HepG2 (cell line): ENCODE measurements around the gene PLCXD1. TPM values are rescaled to one million over a fixed set of nuclear protein-coding genes. Genes with fewer than 3 reads are reported as not detected.

Experiments used
- ARID4A ChIP-seq: sonication (generic); formaldehyde crosslinking; IDR thresholded peaks from 2 replicates; pipeline ENCODE4 v1.5.0; 2020; ENCODE audit warnings: mild to moderate bottlenecking, missing genetic modification reagents, borderline replicate concordance
- ARNT2 ChIP-seq: sonication (generic); formaldehyde crosslinking; IDR thresholded peaks from 2 replicates; pipeline ENCODE4 v1.8.0; 2022; ENCODE audit warnings: mild to moderate bottlenecking, low read depth, missing genetic modification reagents, moderate library complexity
- CENPT ChIP-seq: sonication (generic); formaldehyde crosslinking; IDR thresholded peaks from 2 replicates; pipeline ENCODE4 v1.8.0; 2022; ENCODE audit warnings: low read depth, mild to moderate bottlenecking, moderate library complexity, missing genetic modification reagents
- FOSL1 ChIP-seq: sonication (generic); formaldehyde crosslinking; IDR thresholded peaks from 2 replicates; pipeline ENCODE4 v1.9.0; 2021; ENCODE audit warnings: missing genetic modification reagents, borderline replicate concordance
- HNRNPL ChIP-seq: fragments of 200-400 bp; formaldehyde crosslinking; IDR thresholded peaks from 2 replicates; pipeline ENCODE4 v1.6.1; 2017; ENCODE audit warnings: mild to moderate bottlenecking, low read depth, low read length
- MXI1 ChIP-seq: IDR thresholded peaks from 3 replicates; pipeline ENCODE4 v1.6.1; 2012; ENCODE audit warnings: low read depth, low read length, inconsistent platforms, borderline replicate concordance
- NBN ChIP-seq: fragments of 450-650 bp; conservative IDR thresholded peaks from 2 replicates; pipeline ENCODE4 v1.6.1; 2017
- RARA ChIP-seq: IDR thresholded peaks from 2 replicates; pipeline ENCODE4 v1.6.1; 2016; ENCODE audit warnings: missing genetic modification reagents, missing compliant biosample characterization
- SPEN ChIP-seq: sonication (generic); formaldehyde crosslinking; IDR thresholded peaks from 2 replicates; pipeline ENCODE4 v1.5.1; 2020; ENCODE audit warnings: low read depth, mild to moderate bottlenecking, missing genetic modification reagents
- YY1 ChIP-seq: IDR thresholded peaks from 2 replicates; pipeline ENCODE4 v1.6.1; 2011; ENCODE audit warnings: low read length, low read depth, moderate library complexity, mild to moderate bottlenecking; ENCODE audit not compliant: insufficient read depth, insufficient replicate concordance
- ZNF350 ChIP-seq: sonication (generic); formaldehyde crosslinking; IDR thresholded peaks from 2 replicates; pipeline ENCODE4 v1.4.0; 2020; ENCODE audit warnings: mild to moderate bottlenecking, low read depth, missing genetic modification reagents, borderline replicate concordance
- ZNF501 ChIP-seq: sonication (generic); formaldehyde crosslinking; IDR thresholded peaks from 2 replicates; pipeline ENCODE4 v1.5.1; 2020; ENCODE audit warnings: mild to moderate bottlenecking, moderate library complexity, missing genetic modification reagents
- ZNF687 ChIP-seq: sonication (generic); formaldehyde crosslinking; IDR thresholded peaks from 2 replicates; pipeline ENCODE4 v1.5.1; 2020; ENCODE audit warnings: mild to moderate bottlenecking, missing genetic modification reagents, moderate library complexity
- ZNF713 ChIP-seq: sonication (generic); formaldehyde crosslinking; IDR thresholded peaks from 2 replicates; pipeline ENCODE4 v1.4.0; 2020; ENCODE audit warnings: mild to moderate bottlenecking, missing genetic modification reagents
- ZNF749 ChIP-seq: sonication (generic); formaldehyde crosslinking; IDR thresholded peaks from 2 replicates; pipeline ENCODE4 v1.8.0; 2022; ENCODE audit warnings: mild to moderate bottlenecking, missing genetic modification reagents, moderate library complexity, borderline replicate concordance
- ZNF800 ChIP-seq: sonication (generic); formaldehyde crosslinking; IDR thresholded peaks from 2 replicates; pipeline ENCODE4 v1.4.0; 2020; ENCODE audit warnings: missing genetic modification reagents
- polyA plus RNA-seq, 8 experiments: library from polyadenylated mRNA; depleted of rRNA in 3 of 8; stranded (reverse) in 7 of 8; unstranded in 1 of 8; fragments of >200 nt; fragmentation: Illumina TruSeq in 4 of 8; extraction: Trizol in 4 of 8; gene quantifications; 2 replicates each; pipeline versions ENCODE4 v1.2.1 to v1.2.3, GENCODE V29; 2011 to 2016; ENCODE audit warnings: low read depth in 4 of 8, missing spikeins in 1 of 8, mixed read lengths in 1 of 8; ENCODE audit not compliant: insufficient read depth in 1 of 8
- total RNA-seq, 5 experiments: library from RNA; depleted of rRNA; stranded (reverse); fragments of >200 nt; fragmentation: Illumina TruSeq; extraction: Trizol; gene quantifications; 2 replicates each; pipeline ENCODE4 v1.2.3, GENCODE V29; 2016; ENCODE audit warnings: low read depth in 1 of 5
- TF ChIP-seq, protein P1 (sequence below): IDR thresholded peaks from 2 replicates; pipeline ENCODE4 v1.6.1; 2012; ENCODE audit warnings: low read depth, low read length, improper control_type of control experiment

The PLCXD1 gene
- total and polyA plus RNA-seq, 2 of the 13 experiments (the other 11 are each of a cell fraction or from before 2014, with no cell fraction given): 87.7 to 153 TPM

- TF ChIP-seq ZNF687 (CRISPR knock-in tag): peak; percentile 60
- no peak for TF ChIP-seq MXI1
- no peak for TF ChIP-seq HNRNPL
- 0 out of 2 replicates have a peak, but pooled peaks have one; percentile 27 for TF ChIP-seq ARNT2 (CRISPR knock-in tag)
- TF ChIP-seq RARA (CRISPR knock-in tag): peak; percentile 84
- TF ChIP-seq ZNF713: no peak
- peak; percentile 34; the same call in 1 of the 2 replicates for TF ChIP-seq ZNF350 (CRISPR knock-in tag)
- TF ChIP-seq CENPT (CRISPR knock-in tag): no peak
- TF ChIP-seq ARID4A (CRISPR knock-in tag): peak; percentile 41; the same call in 1 of the 2 replicates
- no peak for TF ChIP-seq FOSL1 (CRISPR knock-in tag)
- no peak for TF ChIP-seq ZNF749 (CRISPR knock-in tag)
- no peak for TF ChIP-seq NBN
- 0 out of 2 replicates have a peak, but pooled peaks have one; percentile 44 for TF ChIP-seq ZNF501 (CRISPR knock-in tag)
- TF ChIP-seq ZNF800: no peak
- TF ChIP-seq, protein P1, sequence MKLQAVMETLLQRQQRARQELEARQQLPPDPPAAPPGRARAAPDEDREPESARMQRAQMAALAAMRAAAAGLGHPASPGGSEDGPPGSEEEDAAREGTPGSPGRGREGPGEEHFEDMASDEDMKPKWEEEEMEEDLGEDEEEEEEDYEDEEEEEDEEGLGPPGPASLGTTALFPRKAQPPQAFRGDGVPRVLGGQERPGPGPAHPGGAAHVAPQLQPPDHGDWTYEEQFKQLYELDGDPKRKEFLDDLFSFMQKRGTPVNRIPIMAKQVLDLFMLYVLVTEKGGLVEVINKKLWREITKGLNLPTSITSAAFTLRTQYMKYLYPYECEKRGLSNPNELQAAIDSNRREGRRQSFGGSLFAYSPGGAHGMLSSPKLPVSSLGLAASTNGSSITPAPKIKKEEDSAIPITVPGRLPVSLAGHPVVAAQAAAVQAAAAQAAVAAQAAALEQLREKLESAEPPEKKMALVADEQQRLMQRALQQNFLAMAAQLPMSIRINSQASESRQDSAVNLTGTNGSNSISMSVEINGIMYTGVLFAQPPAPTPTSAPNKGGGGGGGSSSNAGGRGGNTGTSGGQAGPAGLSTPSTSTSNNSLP: no peak
- peak; percentile 38; the same call in 1 of the 2 replicates for TF ChIP-seq SPEN (CRISPR knock-in tag)
- TF ChIP-seq YY1: peak; percentile 12
Measured at GRCh38 chrX:257681-258289, 23.4 kb upstream of the PLCXD1 start (continued).
